ENCODE measurements around the gene MGMT. TPM values are rescaled to one million over a fixed set of nuclear protein-coding genes. Genes with fewer than 3 reads are reported as not detected.

Gene MGMT
- total and polyA plus RNA-seq, 9 donors = 4.5 to 53.3 (median 25.4) TPM

GRCh38 chr10:129659508-129660268 lies 192.6 kb downstream of the MGMT start:
- no peak for DNase-seq
- Histone ChIP-seq H3K4me1 (ENCODE audit: insufficient read depth) (no peaks in the 10 kb centered on the region), H3K9me3 (peaks cover 0 to 3% of the 10 kb centered on the region in 2 donors), H3K36me3 (no peaks in the 10 kb centered on the region), H3K4me3 (peak overlapping the region; percentile 5), H3K27ac (no peak overlapping the region), H3K27me3 (no peaks in the 10 kb centered on the region)
- intact Hi-C loops (cut with DNase I) = no loop called here
- TF ChIP-seq, protein P1, sequence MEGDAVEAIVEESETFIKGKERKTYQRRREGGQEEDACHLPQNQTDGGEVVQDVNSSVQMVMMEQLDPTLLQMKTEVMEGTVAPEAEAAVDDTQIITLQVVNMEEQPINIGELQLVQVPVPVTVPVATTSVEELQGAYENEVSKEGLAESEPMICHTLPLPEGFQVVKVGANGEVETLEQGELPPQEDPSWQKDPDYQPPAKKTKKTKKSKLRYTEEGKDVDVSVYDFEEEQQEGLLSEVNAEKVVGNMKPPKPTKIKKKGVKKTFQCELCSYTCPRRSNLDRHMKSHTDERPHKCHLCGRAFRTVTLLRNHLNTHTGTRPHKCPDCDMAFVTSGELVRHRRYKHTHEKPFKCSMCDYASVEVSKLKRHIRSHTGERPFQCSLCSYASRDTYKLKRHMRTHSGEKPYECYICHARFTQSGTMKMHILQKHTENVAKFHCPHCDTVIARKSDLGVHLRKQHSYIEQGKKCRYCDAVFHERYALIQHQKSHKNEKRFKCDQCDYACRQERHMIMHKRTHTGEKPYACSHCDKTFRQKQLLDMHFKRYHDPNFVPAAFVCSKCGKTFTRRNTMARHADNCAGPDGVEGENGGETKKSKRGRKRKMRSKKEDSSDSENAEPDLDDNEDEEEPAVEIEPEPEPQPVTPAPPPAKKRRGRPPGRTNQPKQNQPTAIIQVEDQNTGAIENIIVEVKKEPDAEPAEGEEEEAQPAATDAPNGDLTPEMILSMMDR (IDR thresholded peaks at IDR 0.05) = no peak
- TF ChIP-seq EP300 (IDR thresholded peaks at IDR 0.05) (no peak), POLR2A (IDR thresholded peaks at IDR 0.05) (no peak)
- WGBS, 3 donors = 73 to 92% (median 90%) methylated on average over 14 of the region's 14 CpGs

DNA sequence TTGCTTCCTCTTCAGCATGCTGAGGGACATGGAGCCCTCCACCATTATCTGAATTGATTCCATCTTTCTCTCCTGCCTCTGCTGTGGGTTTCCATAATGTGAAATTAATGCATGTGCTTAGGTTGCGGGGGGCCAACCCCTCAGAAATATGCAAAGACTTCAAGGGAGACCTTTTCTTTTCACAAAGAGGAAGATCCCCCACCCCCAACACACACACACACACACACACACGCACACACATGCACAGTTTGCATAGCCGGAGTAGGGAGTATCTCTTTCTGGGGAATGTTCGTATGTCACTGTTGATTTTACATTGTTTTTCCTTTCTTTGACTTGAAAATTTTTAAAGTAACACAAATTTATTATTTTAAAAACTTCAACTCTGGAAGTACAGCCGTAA lies 193.5 kb downstream of the MGMT start:
- DNase-seq = no peak
- Histone ChIP-seq H3K4me3 (no peak overlapping the region), H3K27me3 (no peaks in the 10 kb centered on the region), H3K36me3 (no peaks in the 10 kb centered on the region), H3K9me3 (peaks cover 0 to 3% of the 10 kb centered on the region in 2 donors), H3K4me1 (ENCODE audit: insufficient read depth) (no peaks in the 10 kb centered on the region), H3K27ac (no peak overlapping the region)
- intact Hi-C loops (cut with DNase I) = no loop called here
- 58 to 63% (median 61%) methylated on average over 5 of the region's 5 CpGs for WGBS, 3 donors
- TF ChIP-seq, protein P1 (IDR thresholded peaks at IDR 0.05) = no peak
- TF ChIP-seq POLR2A (IDR thresholded peaks at IDR 0.05) = no peak
- no peak for TF ChIP-seq EP300 (IDR thresholded peaks at IDR 0.05)

DNA sequence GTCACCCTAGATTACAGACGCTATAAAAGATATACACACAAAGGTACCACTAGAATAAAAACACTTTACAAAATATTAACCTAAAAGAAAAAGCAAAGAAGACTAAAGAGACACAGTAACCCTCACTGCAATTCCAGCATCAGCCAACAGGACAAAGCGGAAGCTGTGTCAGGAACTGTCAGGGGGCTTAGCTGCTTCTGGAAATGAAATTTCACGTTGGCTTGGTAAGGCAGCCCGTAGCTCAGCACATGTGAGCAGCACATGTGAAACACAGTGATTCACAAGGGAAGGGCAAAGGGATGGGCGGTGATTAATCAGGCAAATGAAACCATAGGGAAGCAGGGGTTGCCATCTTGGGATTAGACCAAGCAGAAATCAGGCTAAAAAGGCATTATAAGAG lies 195.4 kb downstream of the MGMT start:
- Histone ChIP-seq H3K36me3 (no peaks in the 10 kb centered on the region), H3K4me3 (no peak overlapping the region), H3K27ac (no peak overlapping the region), H3K9me3 (peaks cover 0 to 3% of the 10 kb centered on the region in 2 donors), H3K27me3 (no peaks in the 10 kb centered on the region), H3K4me1 (ENCODE audit: insufficient read depth) (no peaks in the 10 kb centered on the region)
- 96% methylated on average over 5 of the region's 5 CpGs for WGBS, 3 donors
- intact Hi-C loops (cut with DNase I) = no loop called here
- DNase-seq = no peak
- TF ChIP-seq EP300 (IDR thresholded peaks at IDR 0.05) (no peak), POLR2A (IDR thresholded peaks at IDR 0.05) (no peak)
- TF ChIP-seq, protein P1 (IDR thresholded peaks at IDR 0.05) = no peak

DNA sequence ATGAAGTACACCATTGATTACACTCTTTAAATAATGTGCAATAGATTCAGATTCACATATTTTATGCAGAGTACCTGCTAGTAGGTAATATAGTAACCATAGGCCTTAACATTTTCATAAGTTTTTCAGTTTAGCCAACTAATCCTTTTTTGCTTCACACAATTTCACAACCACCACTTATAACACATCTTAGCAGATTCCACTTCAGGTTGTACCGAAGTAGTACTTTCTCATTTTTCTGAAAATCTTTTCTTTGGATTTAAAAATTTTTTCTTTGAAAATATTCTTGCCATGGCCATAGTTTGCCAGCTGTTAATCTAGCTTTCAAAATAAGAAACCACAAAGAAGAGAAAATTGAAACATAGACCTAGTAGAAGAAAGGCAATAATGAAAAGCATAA lies 203.1 kb downstream of the MGMT start:
- no peak for DNase-seq
- Histone ChIP-seq H3K36me3 (no peaks in the 10 kb centered on the region), H3K9me3 (no peaks in the 10 kb centered on the region), H3K4me3 (no peak overlapping the region), H3K27ac (no peak overlapping the region), H3K27me3 (no peaks in the 10 kb centered on the region), H3K4me1 (ENCODE audit: insufficient read depth) (no peaks in the 10 kb centered on the region)
- intact Hi-C loops (cut with DNase I) = no loop called here
- TF ChIP-seq POLR2A (IDR thresholded peaks at IDR 0.05) = no peak
- no peak for TF ChIP-seq EP300 (IDR thresholded peaks at IDR 0.05)
- TF ChIP-seq, protein P1 (IDR thresholded peaks at IDR 0.05) = no peak
- WGBS, 3 donors = 95 to 100% (median 98%) methylated on average over 1 of the region's 1 CpG

All from ovary (tissue), 9 donors.